K562 (cell line): ENCODE measurements around the gene QKI. TPM values are rescaled to one million over a fixed set of nuclear protein-coding genes. Genes with fewer than 3 reads are reported as not detected.
A peak's percentile ranks its signal among the peaks of the same experiment; 100 is the strongest.

ENCODE experiments used
- ATAC-seq: fragments of 200-7000 bp; cut with Tn5 transposase; 3 replicates; pipeline ENCODE4 v1.9.1; 2020; ENCODE audit warnings: moderate library complexity
- BruUV-seq: library from RNA; stranded (reverse); fragments of 400-500 nt; replicated peaks from 2 replicates; lab custom pipeline; 2021; lab: Mats Ljungman, UMichigan
- CTCF ChIA-PET: fragments of 300-600 bp; formaldehyde crosslinking; extraction: SDS; loops from one replicate; lab custom pipeline; 2021; ENCODE audit warnings: low intra/inter-chr PET ratio; lab: Yijun Ruan, JAX
- POLR2A ChIA-PET: fragments of 300-600, 350-650 bp; sonication (Branson Sonifier 250); formaldehyde crosslinking; extraction: SDS; loops from one replicate; lab custom pipeline; 2021; ENCODE audit warnings: antibody characterized with exemption, inconsistent platforms; lab: Yijun Ruan, JAX
- DNase-seq, 4 experiments: peaks; one replicate each; pipeline versions ENCODE4 v3.0.0 to v3.0.0-alpha.2; 2011 to 2018; ENCODE audit warnings: low spot score in 3 of 4, mixed read lengths in 3 of 4; ENCODE audit errors: extremely low read depth in 1 of 4
- FAIRE-seq: peaks from 2 replicates; lab custom pipeline; 2011; peaks lifted over from hg19 to GRCh38; lab: Jason Lieb, UNC
- H2AFZ ChIP-seq: 2 replicates; pipeline ENCODE4 v1.6.0; 2011; ENCODE audit warnings: low read depth, low read length, control low read depth, inconsistent platforms
- H3K27ac ChIP-seq: fragments of 200-600 bp; 3 replicates; pipeline ENCODE4 v1.8.0; 2011; ENCODE audit warnings: low read depth, mild to moderate bottlenecking, control low read depth, inconsistent platforms, low read length, moderate library complexity, mixed read lengths; ENCODE audit errors: extremely low read depth
- H3K27me3 ChIP-seq, 2 experiments: fragments of 300-600 bp in 1 of 2; 2 replicates in 1 of 2; 3 replicates in 1 of 2; pipeline versions ENCODE4 v1.6.0 to v1.8.0; 2011; ENCODE audit warnings: inconsistent platforms in 2 of 2, low read length in 2 of 2, mild to moderate bottlenecking in 1 of 2, mixed read lengths in 1 of 2, moderate library complexity in 1 of 2; ENCODE audit not compliant: control insufficient read depth in 2 of 2, insufficient read depth in 2 of 2
- H3K36me3 ChIP-seq: fragments of 300-600 bp; 3 replicates; pipeline ENCODE4 v1.8.0; 2011; ENCODE audit warnings: mild to moderate bottlenecking, low read length, inconsistent platforms; ENCODE audit not compliant: control insufficient read depth, insufficient read depth
- H3K4me1 ChIP-seq, 2 experiments: fragments of 200-600 bp in 1 of 2; replicated peaks in 1 of 2; 2 replicates in 1 of 2; 3 replicates in 1 of 2; pipeline versions ENCODE4 v1.5.1 to v1.8.0; 2011; ENCODE audit warnings: inconsistent platforms in 2 of 2, low read length in 2 of 2, mild to moderate bottlenecking in 1 of 2, mixed read lengths in 1 of 2, moderate library complexity in 1 of 2; ENCODE audit not compliant: control insufficient read depth in 2 of 2, insufficient read depth in 2 of 2
- H3K4me2 ChIP-seq: 2 replicates; pipeline ENCODE4 v1.6.1; 2011; ENCODE audit warnings: low read length, control low read depth, inconsistent platforms, mixed read lengths; ENCODE audit not compliant: insufficient read depth
- H3K4me3 ChIP-seq: fragments of 200-600 bp; sonication (generic), shearing (Covaris generic); 2 replicates; pipeline ENCODE4 v1.5.1; 2016; ENCODE audit warnings: control low read depth, inconsistent platforms
- H3K79me2 ChIP-seq: fragments of 200-600 bp; 3 replicates; pipeline ENCODE4 v1.8.0; 2011; ENCODE audit warnings: low read length, inconsistent platforms; ENCODE audit not compliant: control insufficient read depth, insufficient read depth
- H3K9ac ChIP-seq, 2 experiments: 2 replicates each; pipeline versions ENCODE4 v1.6.0 to v1.6.1; 2011; ENCODE audit warnings: low read depth in 2 of 2, low read length in 2 of 2, control low read depth in 1 of 2, inconsistent platforms in 1 of 2, mild to moderate bottlenecking in 1 of 2, mixed read lengths in 1 of 2; ENCODE audit not compliant: insufficient read depth in 1 of 2
- H3K9me1 ChIP-seq: one replicate; pipeline ENCODE4 v1.6.0; 2011; ENCODE audit warnings: inconsistent platforms, mild to moderate bottlenecking, low read length, moderate library complexity; ENCODE audit not compliant: control insufficient read depth, insufficient read depth
- H3K9me3 ChIP-seq: replicated peaks from 2 replicates; pipeline ENCODE4 v1.5.1; 2011; ENCODE audit warnings: low read depth, low read length, inconsistent platforms; ENCODE audit not compliant: control insufficient read depth, insufficient read depth
- H4K20me1 ChIP-seq: replicated peaks from 2 replicates; pipeline ENCODE4 v1.6.1; 2011; ENCODE audit warnings: low read length, inconsistent platforms, mixed read lengths; ENCODE audit not compliant: control insufficient read depth, insufficient read depth
- EHMT2 ChIP-seq: fragments of 450-650 bp; IDR thresholded peaks from 2 replicates; pipeline ENCODE4 v1.6.1; 2018; ENCODE audit warnings: antibody characterized with exemption
- RBM22 ChIP-seq: fragments of 200-400 bp; formaldehyde crosslinking; IDR thresholded peaks from 2 replicates; pipeline ENCODE4 v1.6.1; 2018; ENCODE audit warnings: low read length, low read depth; ENCODE audit not compliant: poor library complexity, severe bottlenecking
- SETDB1 ChIP-seq: IDR thresholded peaks from one replicate; pipeline ENCODE4 v1.6.1; 2012; ENCODE audit warnings: low read length, control low read depth, inconsistent platforms
- SMC3 ChIP-seq: conservative IDR thresholded peaks from 2 replicates; pipeline ENCODE4 v1.6.1; 2011; ENCODE audit warnings: low read depth, low read length, improper control_type of control experiment; ENCODE audit not compliant: insufficient read depth
- ZNF175 ChIP-seq: fragments of 200-800 bp; sonication (Bioruptor generic); IDR thresholded peaks from 2 replicates; pipeline ENCODE4 v1.6.1; 2016; ENCODE audit warnings: low read depth, mild to moderate bottlenecking, missing genetic modification characterization, missing compliant biosample characterization
- ZNF316 ChIP-seq: fragments of 450-650 bp; IDR thresholded peaks from 2 replicates; pipeline ENCODE4 v1.6.1; 2016
- WGBS: fragments of 100-300 bp; shearing (Covaris generic); methylation state at CpG from one replicate; pipeline ENCODE4 v1.1.6; 2016; ENCODE audit warnings: low coverage, mixed read lengths; ENCODE audit not compliant: insufficient coverage; ENCODE audit errors: missing lambda C conversion rate; 5-methylcytosine and 5-hydroxymethylcytosine counted together
- in situ Hi-C: fragments of 300-500 bp; cut with MboI; formaldehyde crosslinking; loops from 4 replicates; pipeline ENCODE4 v1.15.0; 2018; ENCODE audit warnings: inconsistent platforms, mixed read lengths
- intact Hi-C: fragments of 100-400 bp; cut with micrococcal nuclease; formaldehyde crosslinking; loops from 2 replicates; pipeline ENCODE4 v1.14.2; 2022
- polyA plus RNA-seq, 8 experiments: library from polyadenylated mRNA; depleted of rRNA in 4 of 8; stranded (reverse) in 5 of 8; unstranded in 3 of 8; fragments of >200 nt; fragmentation: Nextera tagmentation in 2 of 8; fragmentation: Illumina TruSeq in 1 of 8; extraction: Ambion mirVana in 2 of 8; extraction: Trizol in 1 of 8; gene quantifications; 2 replicates each; pipeline versions ENCODE4 v1.2.1 to v1.2.3, GENCODE V29; 2011 to 2014; ENCODE audit warnings: inconsistent platforms in 1 of 8, missing spikeins in 1 of 8
- total RNA-seq, 7 experiments: library from RNA; depleted of rRNA in 6 of 7; stranded (reverse); fragments of >200 nt in 6 of 7; fragmentation: Illumina TruSeq in 2 of 7; extraction: Trizol in 2 of 7; gene quantifications; 2 replicates each; pipeline versions ENCODE4 v1.2.1 to v1.2.3, GENCODE V29; 2011 to 2021; ENCODE audit warnings: low replicate concordance in 1 of 7

QKI gene
- total and polyA plus RNA-seq, 9 of the 15 experiments (the other 6 are each of a cell fraction or from before 2014, with no cell fraction given): 20.4 to 215 (median 123) TPM

GRCh38 chr6:163454425-163454824 is 39.9 kb downstream of the QKI start:
- 80% methylated on average over 2 of the region's 2 CpGs for WGBS
- H3K27ac ChIP-seq: no peak overlapping the region
- H3K4me1 ChIP-seq: peaks cover 0 to 7% of the 10 kb centered on the region in 2 experiments; a peak in 2 of 5 replicates
- POLR2A ChIA-PET: interaction anchor here (0.7 to 1.3 kb wide), 3 partner anchors 10 to 15 kb away, joined by 3 to 4 read pairs (median 4); no protein-coding TSS in a partner anchor
- FAIRE-seq: no peak
- no peak for DNase-seq
- in situ Hi-C loops (no loop called here), intact Hi-C loops (no loop called here)
- H3K79me2 ChIP-seq: peaks cover 99% of the 10 kb centered on the region
- no peaks in the 10 kb centered on the region for H3K9me3 ChIP-seq
- H3K4me3 ChIP-seq: no peak overlapping the region
- H4K20me1 ChIP-seq: peaks cover 9% of the 10 kb centered on the region; the same call in 1 of the 2 replicates
- H3K4me2 ChIP-seq: no peak overlapping the region
- ATAC-seq: no peak
- H3K27me3 ChIP-seq: no peaks in the 10 kb centered on the region
- H3K9ac ChIP-seq: no peak overlapping the region
- no peak overlapping the region for H2AFZ ChIP-seq
- no TSS peak for BruUV-seq
- TF ChIP-seq SMC3: no peak
- TF ChIP-seq ZNF316: 0 out of 2 replicates have a peak, but pooled peaks have one; percentile 5
- TF ChIP-seq EHMT2: 0 out of 2 replicates have a peak, but pooled peaks have one; percentile 56
- TF ChIP-seq, all 486 proteins: peak for 2
- Histone ChIP-seq H3K36me3 (peaks cover 39% of the 10 kb centered on the region), H3K9me1 (no peaks in the 10 kb centered on the region)
- CTCF ChIA-PET: no interaction called here

GRCh38 chr6:163455552-163455951 is 41.0 kb downstream of the QKI start:
- Histone ChIP-seq H3K9me3 (no peaks in the 10 kb centered on the region), H3K79me2 (peaks cover 99% of the 10 kb centered on the region), H3K9ac (no peak overlapping the region), H3K36me3 (peaks cover 39% of the 10 kb centered on the region), H3K4me3 (no peak overlapping the region), H3K4me2 (no peak overlapping the region), H3K4me1 (peaks cover 0 to 9% of the 10 kb centered on the region in 2 experiments; a peak in 2 of 5 replicates), H2AFZ (no peak overlapping the region), H3K9me1 (no peaks in the 10 kb centered on the region), H3K27me3 (no peaks in the 10 kb centered on the region), H4K20me1 (peaks cover 9% of the 10 kb centered on the region; the same call in 1 of the 2 replicates), H3K27ac (no peak overlapping the region)
- CTCF ChIA-PET: no interaction called here
- DNase-seq (no peak), ATAC-seq (no peak), FAIRE-seq (no peak)
- intact Hi-C loops (no loop called here), in situ Hi-C loops (no loop called here)
- peak; percentile 34 for TF ChIP-seq RBM22
- no peak for TF ChIP-seq ZNF175 (CRISPR knock-in tag)
- no peak for TF ChIP-seq SETDB1
- BruUV-seq: no TSS peak
- POLR2A ChIA-PET: interaction anchor here (1.3 kb wide), 1 partner anchor 28 kb away, joined by 3 read pairs; no protein-coding TSS in a partner anchor
